ENCODE results near the gene SLC35G6.

DNA sequence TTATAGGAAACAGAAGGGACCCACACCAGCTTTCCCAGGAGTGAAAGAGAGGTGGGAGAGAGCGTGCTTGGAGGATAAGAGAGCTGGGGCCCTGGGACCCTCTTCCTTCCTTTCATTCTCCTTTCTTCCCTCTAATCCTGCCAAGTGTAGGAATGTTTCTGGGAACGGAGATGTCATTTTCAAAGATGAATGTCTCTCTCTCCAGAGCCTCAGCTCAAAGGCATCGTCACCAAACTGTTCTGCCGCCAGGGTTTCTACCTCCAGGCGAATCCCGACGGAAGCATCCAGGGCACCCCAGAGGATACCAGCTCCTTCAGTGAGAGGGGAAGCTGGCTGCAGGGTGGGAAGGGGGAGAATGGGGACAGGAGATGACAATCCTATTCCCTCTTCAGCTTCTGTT is 40.0 kb upstream of the SLC35G6 start:
- TF ChIP-seq EP300 (IDR thresholded peaks at IDR 0.05), result no peak
- no peak for TF ChIP-seq POLR2AphosphoS5 (IDR thresholded peaks at IDR 0.05)
- TF ChIP-seq, protein P1, sequence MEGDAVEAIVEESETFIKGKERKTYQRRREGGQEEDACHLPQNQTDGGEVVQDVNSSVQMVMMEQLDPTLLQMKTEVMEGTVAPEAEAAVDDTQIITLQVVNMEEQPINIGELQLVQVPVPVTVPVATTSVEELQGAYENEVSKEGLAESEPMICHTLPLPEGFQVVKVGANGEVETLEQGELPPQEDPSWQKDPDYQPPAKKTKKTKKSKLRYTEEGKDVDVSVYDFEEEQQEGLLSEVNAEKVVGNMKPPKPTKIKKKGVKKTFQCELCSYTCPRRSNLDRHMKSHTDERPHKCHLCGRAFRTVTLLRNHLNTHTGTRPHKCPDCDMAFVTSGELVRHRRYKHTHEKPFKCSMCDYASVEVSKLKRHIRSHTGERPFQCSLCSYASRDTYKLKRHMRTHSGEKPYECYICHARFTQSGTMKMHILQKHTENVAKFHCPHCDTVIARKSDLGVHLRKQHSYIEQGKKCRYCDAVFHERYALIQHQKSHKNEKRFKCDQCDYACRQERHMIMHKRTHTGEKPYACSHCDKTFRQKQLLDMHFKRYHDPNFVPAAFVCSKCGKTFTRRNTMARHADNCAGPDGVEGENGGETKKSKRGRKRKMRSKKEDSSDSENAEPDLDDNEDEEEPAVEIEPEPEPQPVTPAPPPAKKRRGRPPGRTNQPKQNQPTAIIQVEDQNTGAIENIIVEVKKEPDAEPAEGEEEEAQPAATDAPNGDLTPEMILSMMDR (IDR thresholded peaks at IDR 0.05), result no peak
- no peak for TF ChIP-seq POLR2A (IDR thresholded peaks at IDR 0.05)
